Epithelial cell of esophagus (primary cell): ENCODE results near the gene APBA1.

ENCODE experiments used
- DNase-seq: peaks from one replicate; pipeline ENCODE4 v3.0.0; 2010; ENCODE audit warnings: low read depth
- H3K4me3 ChIP-seq: 2 replicates; pipeline ENCODE4 v1.5.1; 2011; ENCODE audit warnings: mild to moderate bottlenecking, low read length, control low read depth
- CTCF ChIP-seq: IDR thresholded peaks from 2 replicates; pipeline ENCODE4 v1.5.1; 2011; ENCODE audit warnings: low read depth, mild to moderate bottlenecking, low read length, control low read depth, inconsistent platforms; ENCODE audit not compliant: insufficient read depth; ENCODE audit errors: missing control alignments

APBA1 gene

GRCh38 chr9:69474821-69475220 is 197.3 kb downstream of the APBA1 start:
- H3K4me3 ChIP-seq, result no peak overlapping the region
- TF ChIP-seq CTCF, result no peak
- DNase-seq, result no peak

GRCh38 chr9:69472101-69472620 is 200.0 kb downstream of the APBA1 start:
- no peak for DNase-seq
- no peak for TF ChIP-seq CTCF
- no peak overlapping the region for H3K4me3 ChIP-seq

GRCh38 chr9:69471433-69471832 is 200.7 kb downstream of the APBA1 start:
- no peak for TF ChIP-seq CTCF
- peak; percentile 78 for DNase-seq
- no peak overlapping the region for H3K4me3 ChIP-seq

- no peak for DNase-seq
- no peak overlapping the region for H3K4me3 ChIP-seq
- no peak for TF ChIP-seq CTCF
Observed at GRCh38 chr9:69470186-69470977, 201.8 kb downstream of the APBA1 start.

- TF ChIP-seq CTCF, result no peak
- no peak overlapping the region for H3K4me3 ChIP-seq
- no peak for DNase-seq
Observed at GRCh38 chr9:69469136-69469535, 203.0 kb downstream of the APBA1 start.

GRCh38 chr9:69468380-69468779 is 203.8 kb downstream of the APBA1 start:
- H3K4me3 ChIP-seq, result no peak overlapping the region
- TF ChIP-seq CTCF, result no peak
- no peak for DNase-seq

- no peak for TF ChIP-seq CTCF
- no peak overlapping the region for H3K4me3 ChIP-seq
- no peak for DNase-seq
Observed at GRCh38 chr9:69466151-69466550, 206.0 kb downstream of the APBA1 start.
